Testis (tissue), 3 donors: ENCODE data around the gene FLAD1. TPM values are rescaled to one million over a fixed set of nuclear protein-coding genes. Genes with fewer than 3 reads are reported as not detected.
A peak's percentile ranks its signal among the peaks of the same experiment; 100 is the strongest.

Experiments
- DNase-seq: peaks from one replicate; pipeline ENCODE4 v3.0.0-alpha.2; 2019
- H3K27ac ChIP-seq, 2 donors: fragments of 200-600 bp; sonication (generic); one replicate each; pipeline ENCODE4 v1.5.1; 2019
- H3K27me3 ChIP-seq: fragments of 200-600 bp; sonication (generic); one replicate; pipeline ENCODE4 v1.5.1; 2019
- H3K36me3 ChIP-seq: fragments of 200-600 bp; sonication (generic); one replicate; pipeline ENCODE4 v1.5.1; 2017; ENCODE audit warnings: low read depth; ENCODE audit errors: missing control alignments
- H3K4me1 ChIP-seq: fragments of 200-600 bp; sonication (generic); one replicate; pipeline ENCODE4 v1.5.1; 2019
- H3K4me3 ChIP-seq, 2 donors: fragments of 200-600 bp; sonication (generic); one replicate each; pipeline ENCODE4 v1.5.1; 2017 to 2019
- H3K9me3 ChIP-seq: fragments of 200-600 bp; sonication (generic); one replicate; pipeline ENCODE4 v1.5.1; 2017
- POLR2A ChIP-seq: fragments of 450-650 bp; IDR thresholded peaks from one replicate; pipeline ENCODE4 v1.6.1; 2017; ENCODE audit warnings: antibody characterized with exemption, mild to moderate bottlenecking, moderate library complexity
- WGBS, 2 donors: methylation state at CpG; one replicate each; pipeline ENCODE4 v1.1.5; 2018; 5-methylcytosine and 5-hydroxymethylcytosine counted together
- intact Hi-C: fragments of 100-400 bp; cut with DNase I; formaldehyde crosslinking; loops from one replicate; pipeline ENCODE4 v1.15.1; 2023; ENCODE audit warnings: low total_unique reads
- polyA plus RNA-seq: library from polyadenylated mRNA; stranded (reverse); fragments of 350-450 nt; fragmentation: Illumina TruSeq; extraction: RNeasy Lipid Tissue Mini Kit (QIAGEN cat#74804); gene quantifications from one replicate; pipeline ENCODE4 v1.2.3, GENCODE V29; 2014; ENCODE audit warnings: low read depth, low replicate concordance; ENCODE audit not compliant: insufficient read depth
- total RNA-seq, 2 donors: library from RNA; depleted of rRNA; stranded (reverse); fragments of >200 nt; gene quantifications; one replicate each; pipeline ENCODE4 v1.2.3, GENCODE V29; 2016
- TF ChIP-seq, protein P1 (sequence below), 3 experiments: fragments of 450-650 bp in 2 of 3; fragments of 200-600 bp in 1 of 3; sonication (generic) in 1 of 3; IDR thresholded peaks; one replicate each; pipeline ENCODE4 v1.5.1; 2016 to 2019; ENCODE audit warnings: antibody characterized with exemption in 3 of 3, mild to moderate bottlenecking in 2 of 3, moderate library complexity in 1 of 3

The FLAD1 gene
- total and polyA plus RNA-seq, 3 donors from 2014 or later: 26.5 to 46.5 (median 35.0) TPM

DNA sequence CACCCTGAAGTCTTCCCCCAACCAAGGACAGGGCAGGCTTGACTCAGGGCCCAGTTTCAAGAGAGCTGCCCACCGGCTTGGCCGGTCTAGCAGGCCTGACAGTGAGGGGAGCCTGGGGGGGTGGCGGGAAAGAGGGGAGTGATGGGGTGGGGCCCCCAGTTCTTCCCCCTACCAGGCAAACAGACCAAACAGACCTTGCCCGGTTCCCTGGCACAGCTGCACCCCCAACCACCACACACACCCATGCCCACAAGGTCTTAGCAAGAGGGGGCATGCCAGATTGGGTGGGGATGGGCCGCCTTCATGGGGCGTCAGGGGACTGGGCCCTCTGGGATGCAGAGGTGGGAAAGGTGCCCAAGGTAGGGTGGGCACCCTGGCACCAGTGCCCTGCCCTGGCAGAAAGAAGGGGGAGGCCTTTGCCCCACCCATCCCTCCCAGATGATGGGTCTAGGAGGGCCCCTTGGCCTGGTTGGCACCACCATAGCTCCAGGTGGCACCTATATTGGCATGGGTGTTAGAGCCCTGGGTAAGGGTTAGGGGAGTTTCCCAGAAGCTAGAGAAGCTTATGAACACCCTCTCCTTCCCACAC is 28.4 kb downstream of the FLAD1 start:
- Histone ChIP-seq H3K4me1 (peaks cover 22% of the 10 kb centered on the region), H3K4me3 (no peak overlapping the region), H3K36me3 (no peaks in the 10 kb centered on the region), H3K27me3 (no peaks in the 10 kb centered on the region), H3K9me3 (no peaks in the 10 kb centered on the region), H3K27ac (no peak overlapping the region)
- TF ChIP-seq, protein P1, sequence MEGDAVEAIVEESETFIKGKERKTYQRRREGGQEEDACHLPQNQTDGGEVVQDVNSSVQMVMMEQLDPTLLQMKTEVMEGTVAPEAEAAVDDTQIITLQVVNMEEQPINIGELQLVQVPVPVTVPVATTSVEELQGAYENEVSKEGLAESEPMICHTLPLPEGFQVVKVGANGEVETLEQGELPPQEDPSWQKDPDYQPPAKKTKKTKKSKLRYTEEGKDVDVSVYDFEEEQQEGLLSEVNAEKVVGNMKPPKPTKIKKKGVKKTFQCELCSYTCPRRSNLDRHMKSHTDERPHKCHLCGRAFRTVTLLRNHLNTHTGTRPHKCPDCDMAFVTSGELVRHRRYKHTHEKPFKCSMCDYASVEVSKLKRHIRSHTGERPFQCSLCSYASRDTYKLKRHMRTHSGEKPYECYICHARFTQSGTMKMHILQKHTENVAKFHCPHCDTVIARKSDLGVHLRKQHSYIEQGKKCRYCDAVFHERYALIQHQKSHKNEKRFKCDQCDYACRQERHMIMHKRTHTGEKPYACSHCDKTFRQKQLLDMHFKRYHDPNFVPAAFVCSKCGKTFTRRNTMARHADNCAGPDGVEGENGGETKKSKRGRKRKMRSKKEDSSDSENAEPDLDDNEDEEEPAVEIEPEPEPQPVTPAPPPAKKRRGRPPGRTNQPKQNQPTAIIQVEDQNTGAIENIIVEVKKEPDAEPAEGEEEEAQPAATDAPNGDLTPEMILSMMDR (IDR thresholded peaks at IDR 0.05): no peak
- TF ChIP-seq POLR2A: no peak
- 93 to 95% methylated on average over 3 to 6 of the region's 6 CpGs for WGBS, 2 donors
- DNase-seq: no peak
- intact Hi-C loops: no loop called here

DNA sequence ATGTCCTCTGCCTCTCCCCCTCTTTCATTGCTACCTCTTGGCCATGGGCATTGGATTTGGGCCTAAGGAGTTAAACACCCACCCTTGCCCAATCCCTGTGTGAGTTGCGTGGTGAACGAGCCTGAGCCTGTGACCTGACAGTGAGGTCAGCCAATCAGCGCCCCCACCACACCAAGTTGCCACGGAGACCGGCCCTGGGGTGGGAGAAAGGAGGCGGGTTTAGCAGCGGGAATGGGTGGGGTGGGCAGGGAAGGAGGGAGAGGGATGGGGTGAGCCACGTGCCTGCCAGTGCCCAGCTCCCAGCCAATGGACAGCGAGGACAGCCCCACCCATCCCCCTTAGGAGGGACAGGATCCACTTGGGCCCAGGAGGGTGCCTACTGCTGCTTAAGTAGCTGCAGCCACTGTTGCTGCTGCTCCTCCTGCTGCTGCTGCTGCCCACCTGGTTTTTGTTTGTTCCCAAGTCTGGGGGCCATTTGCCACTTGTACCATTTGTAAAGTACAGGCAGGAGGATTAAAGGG is 28.9 kb downstream of the FLAD1 start:
- peak; percentile 65 for DNase-seq
- 53 to 55% methylated on average over 9 of the region's 9 CpGs for WGBS, 2 donors
- peaks cover 28% of the 10 kb centered on the region for H3K4me1 ChIP-seq
- TF ChIP-seq POLR2A: no peak
- TF ChIP-seq, protein P1 (IDR thresholded peaks at IDR 0.05): no peak
- intact Hi-C loops: no loop called here
- no peak overlapping the region for H3K4me3 ChIP-seq
- no peaks in the 10 kb centered on the region for H3K36me3 ChIP-seq
- H3K27me3 ChIP-seq: no peaks in the 10 kb centered on the region
- H3K9me3 ChIP-seq: no peaks in the 10 kb centered on the region
- no peak overlapping the region for H3K27ac ChIP-seq

DNA sequence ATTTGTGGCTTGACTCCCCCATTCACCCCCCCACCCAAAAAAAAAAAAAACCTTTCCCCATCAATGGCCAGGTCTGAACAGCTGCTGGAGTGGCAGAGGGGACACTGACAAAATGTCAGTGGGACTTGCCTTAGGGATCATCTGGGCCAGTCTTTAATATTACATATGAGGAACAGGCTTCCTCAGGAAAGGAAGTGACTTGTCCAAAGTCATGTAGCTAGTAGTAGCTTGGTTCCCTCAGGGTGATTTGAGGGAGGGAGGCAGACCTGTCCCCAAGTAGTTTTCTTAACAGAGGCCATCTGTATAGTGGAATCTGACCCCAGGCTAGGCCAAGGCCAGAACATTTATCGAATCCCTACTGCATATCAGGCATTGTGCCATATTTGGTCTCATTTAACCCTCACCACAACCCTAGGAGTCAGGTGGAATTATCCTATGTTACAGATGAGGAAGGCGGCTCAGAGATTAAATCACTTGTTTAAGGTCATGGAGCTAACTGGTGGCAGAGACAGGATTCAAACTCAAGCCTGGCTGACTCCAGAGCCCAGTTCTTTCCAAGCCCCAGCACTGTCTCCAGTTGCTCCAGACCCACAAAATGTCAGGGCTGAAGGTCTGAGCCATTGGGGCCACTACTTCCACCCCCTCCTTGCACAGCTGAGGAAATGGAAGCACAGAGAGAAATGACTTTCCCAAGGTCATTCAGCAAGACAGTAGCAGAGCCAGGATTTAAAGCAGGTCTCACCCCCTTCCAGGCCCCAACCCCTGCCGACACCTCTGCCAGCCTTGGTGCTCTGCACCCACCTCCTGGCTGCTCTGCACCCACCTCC is 29.8 kb downstream of the FLAD1 start:
- TF ChIP-seq, protein P1 (IDR thresholded peaks at IDR 0.05): no peak
- no peak for TF ChIP-seq POLR2A
- 61 to 73% methylated on average over 3 of the region's 3 CpGs for WGBS, 2 donors
- H3K4me1 ChIP-seq: peaks cover 33% of the 10 kb centered on the region
- H3K4me3 ChIP-seq: no peak overlapping the region
- no peak overlapping the region for H3K27ac ChIP-seq
- H3K27me3 ChIP-seq: no peaks in the 10 kb centered on the region
- DNase-seq: no peak
- no peaks in the 10 kb centered on the region for H3K9me3 ChIP-seq
- H3K36me3 ChIP-seq: no peaks in the 10 kb centered on the region
- intact Hi-C loops: no loop called here

DNA sequence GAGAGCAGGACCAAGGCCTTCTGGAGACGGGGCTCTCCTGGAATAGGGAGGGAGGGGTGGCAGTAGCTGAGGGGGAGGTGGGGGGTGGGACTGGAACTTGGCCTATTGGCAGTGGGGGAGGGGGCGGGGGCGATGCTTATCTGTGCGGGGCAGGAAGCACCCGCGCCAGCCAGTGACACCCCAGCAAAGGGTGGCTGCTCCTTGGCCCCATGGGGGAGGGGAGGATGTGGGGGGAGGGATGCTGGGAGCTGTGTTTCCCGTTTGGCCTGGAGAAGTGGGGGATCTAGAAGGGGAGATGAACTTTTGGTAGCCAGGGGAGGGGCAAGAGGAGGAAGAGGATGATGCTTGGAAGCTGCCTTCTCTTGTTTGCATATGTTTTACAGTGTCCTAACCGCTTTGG is 30.5 kb downstream of the FLAD1 start:
- H3K9me3 ChIP-seq: no peaks in the 10 kb centered on the region
- no peak overlapping the region for H3K4me3 ChIP-seq
- H3K36me3 ChIP-seq: no peaks in the 10 kb centered on the region
- 54 to 65% methylated on average over 7 to 8 of the region's 8 CpGs for WGBS, 2 donors
- H3K27me3 ChIP-seq: no peaks in the 10 kb centered on the region
- no peak overlapping the region for H3K27ac ChIP-seq
- DNase-seq: no peak
- TF ChIP-seq, protein P1 (IDR thresholded peaks at IDR 0.05): no peak
- TF ChIP-seq POLR2A: no peak
- peaks cover 31% of the 10 kb centered on the region for H3K4me1 ChIP-seq
- intact Hi-C loops: no loop called here
